Astrocyte (in vitro differentiated cells and primary cell): ENCODE measurements around the gene MROH2A. TPM values are rescaled to one million over a fixed set of nuclear protein-coding genes. Genes with fewer than 3 reads are reported as not detected.

ENCODE experiments used
- DNase-seq: peaks from one replicate; pipeline ENCODE4 v3.0.0-alpha.2; 2010; ENCODE audit warnings: low read depth
- FAIRE-seq: peaks from 2 replicates; lab custom pipeline; 2011; peaks lifted over from hg19 to GRCh38; lab: Jason Lieb, UNC
- H2AFZ ChIP-seq: 2 replicates; pipeline ENCODE4 v1.6.0; 2012; ENCODE audit warnings: low read depth, low read length, inconsistent platforms
- H3K27ac ChIP-seq: 2 replicates; pipeline ENCODE4 v1.5.1; 2011; ENCODE audit warnings: low read depth, low read length, inconsistent platforms
- H3K27me3 ChIP-seq: 2 replicates; pipeline ENCODE4 v1.6.0; 2011; ENCODE audit warnings: low read length, inconsistent platforms; ENCODE audit not compliant: insufficient read depth
- H3K36me3 ChIP-seq: 2 replicates; pipeline ENCODE4 v1.5.1; 2011; ENCODE audit warnings: low read length, inconsistent platforms; ENCODE audit not compliant: insufficient read depth
- H3K4me1 ChIP-seq: 2 replicates; pipeline ENCODE4 v1.5.1; 2011; ENCODE audit warnings: low read length, inconsistent platforms; ENCODE audit not compliant: insufficient read depth
- H3K4me2 ChIP-seq: 2 replicates; pipeline ENCODE4 v1.6.0; 2012; ENCODE audit warnings: low read length, inconsistent platforms
- H3K4me3 ChIP-seq: 2 replicates; pipeline ENCODE4 v1.5.1; 2011; ENCODE audit warnings: low read depth, mild to moderate bottlenecking, low read length, inconsistent platforms; ENCODE audit not compliant: insufficient read depth
- H3K79me2 ChIP-seq: 2 replicates; pipeline ENCODE4 v1.6.0; 2012; ENCODE audit warnings: mild to moderate bottlenecking, low read length, inconsistent platforms; ENCODE audit not compliant: insufficient read depth
- H3K9ac ChIP-seq: 2 replicates; pipeline ENCODE4 v1.6.0; 2012; ENCODE audit warnings: mild to moderate bottlenecking, low read length, inconsistent platforms
- H3K9me3 ChIP-seq: 2 replicates; pipeline ENCODE4 v1.5.1; 2012; ENCODE audit warnings: low read depth, mild to moderate bottlenecking, low read length, inconsistent platforms; ENCODE audit not compliant: insufficient read depth
- H4K20me1 ChIP-seq: 2 replicates; pipeline ENCODE4 v1.6.0; 2012; ENCODE audit warnings: low read length, inconsistent platforms; ENCODE audit not compliant: insufficient read depth
- H3K27ac Mint-ChIP-seq: one replicate; pipeline ENCODE4 v1.8.0; 2021; ENCODE audit warnings: mild to moderate bottlenecking, mixed read lengths; ENCODE audit not compliant: unreplicated experiment
- H3K27me3 Mint-ChIP-seq: one replicate; pipeline ENCODE4 v1.8.0; 2021; ENCODE audit warnings: low read depth, mixed read lengths; ENCODE audit not compliant: unreplicated experiment
- H3K36me3 Mint-ChIP-seq: one replicate; pipeline ENCODE4 v1.8.0; 2021; ENCODE audit warnings: low read depth, mixed read lengths; ENCODE audit not compliant: unreplicated experiment
- H3K4me1 Mint-ChIP-seq: one replicate; pipeline ENCODE4 v1.8.0; 2021; ENCODE audit warnings: low read depth, mixed read lengths; ENCODE audit not compliant: unreplicated experiment
- H3K4me3 Mint-ChIP-seq: one replicate; pipeline ENCODE4 v1.8.0; 2021; ENCODE audit warnings: mild to moderate bottlenecking, moderate library complexity, mixed read lengths; ENCODE audit not compliant: unreplicated experiment
- H3K9me3 Mint-ChIP-seq: one replicate; pipeline ENCODE4 v1.8.0; 2021; ENCODE audit warnings: mild to moderate bottlenecking, mixed read lengths; ENCODE audit not compliant: unreplicated experiment
- CTCF ChIP-seq: IDR thresholded peaks from 2 replicates; pipeline ENCODE4 v1.5.1; 2011; ENCODE audit warnings: low read depth, mild to moderate bottlenecking, inconsistent platforms, low read length, moderate library complexity; ENCODE audit not compliant: insufficient read depth
- EZH2 ChIP-seq: IDR thresholded peaks from 2 replicates; pipeline ENCODE4 v1.6.1; 2012; ENCODE audit warnings: mild to moderate bottlenecking, low read length, inconsistent platforms; ENCODE audit not compliant: insufficient read depth
- total RNA-seq: library from RNA; stranded (reverse); gene quantifications from 2 replicates; pipeline ENCODE4 v1.2.1, GENCODE V29; 2021

The MROH2A gene
- total RNA-seq, 1 donor from 2014 or later = not detected

GRCh38 chr2:233740870-233741269 is 37.3 kb upstream of the MROH2A start:
- Histone ChIP-seq H3K36me3 (no peaks in the 10 kb centered on the region), H3K9me3 (no peaks in the 10 kb centered on the region), H4K20me1 (no peaks in the 10 kb centered on the region), H3K27me3 (no peaks in the 10 kb centered on the region), H3K4me2 (no peak overlapping the region), H3K4me1 (no peaks in the 10 kb centered on the region), H3K79me2 (no peaks in the 10 kb centered on the region), H3K27ac (no peak overlapping the region), H2AFZ (no peak overlapping the region), H3K4me3 (no peak overlapping the region), H3K9ac (no peak overlapping the region)
- peaks cover 32% of the 10 kb centered on the region for H3K27me3 Mint-ChIP-seq
- H3K9me3 Mint-ChIP-seq = peaks cover 6% of the 10 kb centered on the region
- no peak overlapping the region for H3K4me3 Mint-ChIP-seq
- H3K27ac Mint-ChIP-seq = no peak overlapping the region
- no peaks in the 10 kb centered on the region for H3K4me1 Mint-ChIP-seq
- H3K36me3 Mint-ChIP-seq = no peaks in the 10 kb centered on the region
- DNase-seq (no peak), FAIRE-seq (no peak)
- TF ChIP-seq EZH2 = no peak
- no peak for TF ChIP-seq CTCF

- Mint-ChIP-seq H3K36me3 (no peaks in the 10 kb centered on the region), H3K4me3 (no peak overlapping the region), H3K9me3 (no peaks in the 10 kb centered on the region), H3K27ac (no peak overlapping the region), H3K4me1 (no peaks in the 10 kb centered on the region), H3K27me3 (peaks cover 36% of the 10 kb centered on the region)
- Histone ChIP-seq H3K79me2 (no peaks in the 10 kb centered on the region), H3K4me1 (no peaks in the 10 kb centered on the region), H3K4me3 (no peak overlapping the region), H4K20me1 (no peaks in the 10 kb centered on the region), H2AFZ (no peak overlapping the region), H3K4me2 (no peak overlapping the region), H3K27me3 (no peaks in the 10 kb centered on the region), H3K9ac (no peak overlapping the region), H3K36me3 (no peaks in the 10 kb centered on the region), H3K27ac (no peak overlapping the region), H3K9me3 (no peaks in the 10 kb centered on the region)
- no peak for DNase-seq
- no peak for FAIRE-seq
- TF ChIP-seq CTCF = no peak
- TF ChIP-seq EZH2 = no peak
Measured at GRCh38 chr2:233743464-233744259, 34.5 kb upstream of the MROH2A start.
